HEK293 (cell line): ENCODE data around the gene SYTL2.

Source experiments
- CTCF ChIA-PET: fragments of 350-600 bp; formaldehyde crosslinking; extraction: SDS; loops from one replicate; lab custom pipeline; 2021; ENCODE audit warnings: antibody characterized with exemption; lab: Yijun Ruan, JAX
- POLR2A ChIA-PET: fragments of 300-600 bp; formaldehyde crosslinking; extraction: SDS; loops from one replicate; lab custom pipeline; 2020; ENCODE audit warnings: antibody characterized with exemption, inconsistent platforms; lab: Yijun Ruan, JAX
- H3K27ac ChIP-seq: fragments of 200-500 bp; sonication (Bioruptor generic); 2 replicates; pipeline ENCODE4 v1.5.1; 2014; ENCODE audit warnings: low read depth, low read length, control low read depth, inconsistent platforms; ENCODE audit errors: extremely low read depth
- H3K36me3 ChIP-seq, 2 experiments: fragments of 200-500 bp in 1 of 2; sonication (Bioruptor generic) in 1 of 2; 1 replicate in 1 of 2; 2 replicates in 1 of 2; pipeline ENCODE4 v1.5.1; 2014 to 2017; ENCODE audit warnings: inconsistent platforms in 2 of 2, low read length in 2 of 2; ENCODE audit not compliant: control insufficient read depth in 2 of 2, insufficient read depth in 1 of 2
- H3K4me1 ChIP-seq: fragments of 200-500 bp; sonication (Bioruptor generic); 2 replicates; pipeline ENCODE4 v1.5.1; 2014; ENCODE audit warnings: mild to moderate bottlenecking, low read length, inconsistent platforms; ENCODE audit not compliant: control insufficient read depth, insufficient read depth
- H3K4me3 ChIP-seq: 2 replicates; pipeline ENCODE4 v1.5.1; 2011; ENCODE audit warnings: low read depth, mild to moderate bottlenecking, control low read depth, low read length, moderate library complexity
- H3K9me3 ChIP-seq: fragments of 200-500 bp; sonication (Bioruptor generic); 2 replicates; pipeline ENCODE4 v1.5.1; 2014; ENCODE audit warnings: low read depth, low read length, inconsistent platforms; ENCODE audit not compliant: control insufficient read depth, insufficient read depth
- HOXA7 ChIP-seq: sonication (generic); formaldehyde crosslinking; IDR thresholded peaks from 2 replicates; pipeline ENCODE4 v1.8.1; 2022; ENCODE audit warnings: missing genetic modification reagents, borderline replicate concordance
- PRDM4 ChIP-seq: fragments of 450-650 bp; formaldehyde crosslinking; IDR thresholded peaks from 2 replicates; pipeline ENCODE4 v1.5.1; 2017; ENCODE audit warnings: missing biosample characterization, missing genetic modification characterization
- WT1 ChIP-seq: fragments of 450-650 bp; formaldehyde crosslinking; IDR thresholded peaks from 2 replicates; pipeline ENCODE4 v1.5.1; 2016; ENCODE audit warnings: missing biosample characterization, missing genetic modification characterization
- ZBTB26 ChIP-seq: fragments of 450-650 bp; formaldehyde crosslinking; optimal IDR thresholded peaks from 2 replicates; pipeline ENCODE3; 2016; ENCODE audit warnings: missing biosample characterization, mild to moderate bottlenecking, missing genetic modification characterization
- ZBTB48 ChIP-seq: fragments of 450-650 bp; formaldehyde crosslinking; IDR thresholded peaks from 2 replicates; pipeline ENCODE4 v1.5.1; 2016; ENCODE audit warnings: missing biosample characterization, missing genetic modification characterization
- ZBTB6 ChIP-seq: fragments of 450-650 bp; formaldehyde crosslinking; IDR thresholded peaks from 2 replicates; pipeline ENCODE4 v1.5.1; 2017; ENCODE audit warnings: missing biosample characterization, missing genetic modification characterization
- ZFP3 ChIP-seq: fragments of 450-650 bp; formaldehyde crosslinking; IDR thresholded peaks from 2 replicates; pipeline ENCODE4 v1.5.1; 2016; ENCODE audit warnings: low read depth, missing biosample characterization, missing genetic modification characterization
- ZNF184 ChIP-seq: fragments of 450-650 bp; IDR thresholded peaks from 2 replicates; pipeline ENCODE4 v1.5.1; 2018; ENCODE audit warnings: missing biosample characterization, mild to moderate bottlenecking, missing genetic modification characterization
- ZNF280D ChIP-seq: fragments of 450-650 bp; formaldehyde crosslinking; IDR thresholded peaks from 2 replicates; pipeline ENCODE4 v1.5.1; 2016; ENCODE audit warnings: missing biosample characterization, missing genetic modification characterization
- ZNF341 ChIP-seq: fragments of 450-650 bp; formaldehyde crosslinking; IDR thresholded peaks from 2 replicates; pipeline ENCODE4; 2016; ENCODE audit warnings: low read depth, missing biosample characterization, missing genetic modification characterization
- ZNF416 ChIP-seq: fragments of 450-650 bp; formaldehyde crosslinking; IDR thresholded peaks from 2 replicates; pipeline ENCODE4 v1.5.1; 2016; ENCODE audit warnings: missing biosample characterization, missing genetic modification characterization
- ZNF488 ChIP-seq: fragments of 450-650 bp; formaldehyde crosslinking; IDR thresholded peaks from 2 replicates; pipeline ENCODE4 v1.5.1; 2016; ENCODE audit warnings: missing biosample characterization, missing genetic modification characterization
- ZNF548 ChIP-seq: fragments of 450-650 bp; formaldehyde crosslinking; IDR thresholded peaks from 2 replicates; pipeline ENCODE4 v1.5.1; 2016; ENCODE audit warnings: missing biosample characterization, missing genetic modification characterization
- ZNF600 ChIP-seq: fragments of 450-650 bp; formaldehyde crosslinking; IDR thresholded peaks from 2 replicates; pipeline ENCODE4 v1.5.1; 2016; ENCODE audit warnings: missing biosample characterization, missing genetic modification characterization
- ZNF843 ChIP-seq: fragments of 450-650 bp; formaldehyde crosslinking; IDR thresholded peaks from 2 replicates; pipeline ENCODE4 v1.5.1; 2016; ENCODE audit warnings: missing biosample characterization, missing genetic modification characterization

SYTL2 gene

GRCh38 chr11:85698195-85698594 lies 112.7 kb downstream of the SYTL2 start:
- no peaks in the 10 kb centered on the region for H3K9me3 ChIP-seq
- no peak overlapping the region for H3K4me3 ChIP-seq
- no peaks in the 10 kb centered on the region for H3K36me3 ChIP-seq
- POLR2A ChIA-PET = no interaction called here
- H3K27ac ChIP-seq = no peak overlapping the region
- TF ChIP-seq PRDM4 = no peak
- TF ChIP-seq ZNF843 (tag by site-specific recombination) = no peak
- TF ChIP-seq ZNF184 (tag by site-specific recombination) = no peak
- no peak for TF ChIP-seq ZFP3 (tag by site-specific recombination)
- TF ChIP-seq ZNF416 (tag by site-specific recombination) = no peak
- no peak for TF ChIP-seq ZBTB6 (tag by site-specific recombination)
- no peaks in the 10 kb centered on the region for H3K4me1 ChIP-seq
- CTCF ChIA-PET = no interaction called here

GRCh38 chr11:85697747-85698146 lies 113.2 kb downstream of the SYTL2 start:
- TF ChIP-seq ZNF548 (tag by site-specific recombination) = no peak
- no peak for TF ChIP-seq HOXA7 (CRISPR knock-in tag)
- no peak for TF ChIP-seq ZNF280D
- no peak for TF ChIP-seq ZNF184 (tag by site-specific recombination)
- no peak for TF ChIP-seq ZBTB26 (tag by site-specific recombination)
- no peak for TF ChIP-seq ZNF341
- no peak for TF ChIP-seq ZNF488 (tag by site-specific recombination)
- no peak for TF ChIP-seq ZBTB48 (tag by site-specific recombination)
- no peak for TF ChIP-seq ZNF600 (tag by site-specific recombination)
- no peak for TF ChIP-seq WT1 (tag by site-specific recombination)
- H3K4me3 ChIP-seq = no peak overlapping the region
- ChIA-PET POLR2A (no interaction called here), CTCF (interaction anchor here (1.2 to 3.3 kb wide), 2 partner anchors 112 to 128 kb away, joined by 3 to 18 read pairs; no protein-coding TSS in a partner anchor)
- no peak overlapping the region for H3K27ac ChIP-seq
- H3K4me1 ChIP-seq = no peaks in the 10 kb centered on the region
- H3K36me3 ChIP-seq = no peaks in the 10 kb centered on the region
- no peaks in the 10 kb centered on the region for H3K9me3 ChIP-seq
